Measurements from ENCODE around the gene CER1. TPM values are rescaled to one million over a fixed set of nuclear protein-coding genes. Genes with fewer than 3 reads are reported as not detected.

Gene CER1
- total and polyA plus RNA-seq, 2 experiments from 2014 or later: 0.53 TPM; not detected in 1

GRCh38 chr9:14744768-14745167 is 22.2 kb upstream of the CER1 start:
- no peak for TF ChIP-seq EZH2 (IDR thresholded peaks at IDR 0.05; ENCODE audit: borderline replicate concordance)
- TF ChIP-seq CTCF (IDR thresholded peaks at IDR 0.05; ENCODE audit: poor library complexity): no peak
- TF ChIP-seq EZH2phosphoT487 (IDR thresholded peaks at IDR 0.05; ENCODE audit: low read depth, severe bottlenecking, unreplicated experiment): no peak
- DNase-seq (ENCODE audit: low spot score): no peak
- no peaks in the 10 kb centered on the region for H4K20me1 ChIP-seq (ENCODE audit: insufficient read depth, poor library complexity, severe bottlenecking)
- WGBS (ENCODE audit: low lambda C conversion rate, missing lambda C conversion rate): 100% methylated on average over 1 of the region's 1 CpG
- no peaks in the 10 kb centered on the region for H3K9me3 ChIP-seq (ENCODE audit: low read depth)
- H3K79me2 ChIP-seq: no peaks in the 10 kb centered on the region
- no peak overlapping the region for H3K4me2 ChIP-seq
- no peaks in the 10 kb centered on the region for H3K27me3 ChIP-seq
- H3K9me2 ChIP-seq (replicated peaks; ENCODE audit: insufficient read depth): no peaks in the 10 kb centered on the region
- H3K4me1 ChIP-seq (ENCODE audit: insufficient read depth): no peaks in the 10 kb centered on the region
- no peak overlapping the region for H3K27ac ChIP-seq
- no peak overlapping the region for H3K4me3 ChIP-seq
- no peak overlapping the region for H2AFZ ChIP-seq
- H3K36me3 ChIP-seq (replicated peaks; ENCODE audit: insufficient read depth, low read depth): no peaks in the 10 kb centered on the region

GRCh38 chr9:14741369-14741768 is 18.8 kb upstream of the CER1 start:
- Histone ChIP-seq H4K20me1 (ENCODE audit: insufficient read depth, poor library complexity, severe bottlenecking) (no peaks in the 10 kb centered on the region), H3K9me3 (ENCODE audit: low read depth) (no peaks in the 10 kb centered on the region), H2AFZ (no peak overlapping the region), H3K79me2 (no peaks in the 10 kb centered on the region), H3K27me3 (no peaks in the 10 kb centered on the region), H3K4me2 (no peak overlapping the region), H3K4me1 (ENCODE audit: insufficient read depth) (no peaks in the 10 kb centered on the region), H3K4me3 (no peak overlapping the region), H3K9me2 (replicated peaks; ENCODE audit: insufficient read depth) (no peaks in the 10 kb centered on the region), H3K36me3 (replicated peaks; ENCODE audit: insufficient read depth, low read depth) (no peaks in the 10 kb centered on the region), H3K27ac (no peak overlapping the region)
- TF ChIP-seq CTCF (IDR thresholded peaks at IDR 0.05; ENCODE audit: poor library complexity): no peak
- TF ChIP-seq EZH2phosphoT487 (IDR thresholded peaks at IDR 0.05; ENCODE audit: low read depth, severe bottlenecking, unreplicated experiment): no peak
- no peak for TF ChIP-seq EZH2 (IDR thresholded peaks at IDR 0.05; ENCODE audit: borderline replicate concordance)
- no peak for DNase-seq (ENCODE audit: low spot score)
- WGBS (ENCODE audit: low lambda C conversion rate, missing lambda C conversion rate): 87% methylated on average over 3 of the region's 3 CpGs

GRCh38 chr9:14733133-14733532 is 10.6 kb upstream of the CER1 start:
- Histone ChIP-seq H3K9me2 (replicated peaks; ENCODE audit: insufficient read depth) (no peaks in the 10 kb centered on the region), H3K9me3 (ENCODE audit: low read depth) (no peaks in the 10 kb centered on the region), H3K79me2 (no peaks in the 10 kb centered on the region), H3K27ac (no peak overlapping the region), H3K4me3 (no peak overlapping the region), H3K4me1 (ENCODE audit: insufficient read depth) (no peaks in the 10 kb centered on the region), H3K4me2 (no peak overlapping the region), H3K36me3 (replicated peaks; ENCODE audit: insufficient read depth, low read depth) (no peaks in the 10 kb centered on the region), H4K20me1 (ENCODE audit: insufficient read depth, poor library complexity, severe bottlenecking) (no peaks in the 10 kb centered on the region), H2AFZ (no peak overlapping the region), H3K27me3 (no peaks in the 10 kb centered on the region)
- 86% methylated on average over 5 of the region's 5 CpGs for WGBS (ENCODE audit: low lambda C conversion rate, missing lambda C conversion rate)
- TF ChIP-seq EZH2phosphoT487 (IDR thresholded peaks at IDR 0.05; ENCODE audit: low read depth, severe bottlenecking, unreplicated experiment) (no peak), CTCF (IDR thresholded peaks at IDR 0.05; ENCODE audit: poor library complexity) (no peak), EZH2 (IDR thresholded peaks at IDR 0.05; ENCODE audit: borderline replicate concordance) (no peak)
- DNase-seq (ENCODE audit: low spot score): no peak

Data from hepatocyte (in vitro differentiated cells).